Muscle of back (tissue), 13 donors: ENCODE measurements around the gene FYB1. TPM values are rescaled to one million over a fixed set of nuclear protein-coding genes. Genes with fewer than 3 reads are reported as not detected.
"Not testable (repeated sequence)": the region's sequence is repeated elsewhere in the genome, so short reads cannot be mapped to it uniquely, and the experiment has no call there.

Experiments
- DNase-seq, 3 donors: peaks; one replicate each; pipeline versions ENCODE4 v3.0.0 to v3.0.0-alpha.2; 2013
- long read RNA-seq, 9 donors: transcript quantifications; one replicate each; lab custom pipeline, GENCODE V29; 2026
- polyA plus RNA-seq, 10 donors: library from polyadenylated mRNA; unstranded; fragments of 120-200 nt; gene quantifications; one replicate each; pipeline ENCODE4 v1.2.1, GENCODE V29; 2013; ENCODE audit not compliant: insufficient read length in 10 of 10

FYB1 gene, protein sequence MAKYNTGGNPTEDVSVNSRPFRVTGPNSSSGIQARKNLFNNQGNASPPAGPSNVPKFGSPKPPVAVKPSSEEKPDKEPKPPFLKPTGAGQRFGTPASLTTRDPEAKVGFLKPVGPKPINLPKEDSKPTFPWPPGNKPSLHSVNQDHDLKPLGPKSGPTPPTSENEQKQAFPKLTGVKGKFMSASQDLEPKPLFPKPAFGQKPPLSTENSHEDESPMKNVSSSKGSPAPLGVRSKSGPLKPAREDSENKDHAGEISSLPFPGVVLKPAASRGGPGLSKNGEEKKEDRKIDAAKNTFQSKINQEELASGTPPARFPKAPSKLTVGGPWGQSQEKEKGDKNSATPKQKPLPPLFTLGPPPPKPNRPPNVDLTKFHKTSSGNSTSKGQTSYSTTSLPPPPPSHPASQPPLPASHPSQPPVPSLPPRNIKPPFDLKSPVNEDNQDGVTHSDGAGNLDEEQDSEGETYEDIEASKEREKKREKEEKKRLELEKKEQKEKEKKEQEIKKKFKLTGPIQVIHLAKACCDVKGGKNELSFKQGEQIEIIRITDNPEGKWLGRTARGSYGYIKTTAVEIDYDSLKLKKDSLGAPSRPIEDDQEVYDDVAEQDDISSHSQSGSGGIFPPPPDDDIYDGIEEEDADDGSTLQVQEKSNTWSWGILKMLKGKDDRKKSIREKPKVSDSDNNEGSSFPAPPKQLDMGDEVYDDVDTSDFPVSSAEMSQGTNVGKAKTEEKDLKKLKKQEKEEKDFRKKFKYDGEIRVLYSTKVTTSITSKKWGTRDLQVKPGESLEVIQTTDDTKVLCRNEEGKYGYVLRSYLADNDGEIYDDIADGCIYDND
- 10 to 100 TPM in 1 of 10 donors, 1 to 10 TPM in 9; 1.9 to 17.6 (median 2.8) TPM for polyA plus RNA-seq
- long read RNA-seq, donor 1, result 0 reads
- long read RNA-seq, donor 2, result 0 reads
- long read RNA-seq, donor 3, result 0 reads
- long read RNA-seq, donor 4, result 0 reads
- long read RNA-seq, donor 5, partial matches to known transcripts, result 0 of 1 reads
- long read RNA-seq, donor 5, other reads (novel, unspliced or antisense), result 0 of 1 reads
- long read RNA-seq, donor 6, partial matches to known transcripts, result 0 of 1 reads
- long read RNA-seq, donor 6, other reads (novel, unspliced or antisense), result 0 of 1 reads
- long read RNA-seq, donor 7, partial matches to known transcripts, result 0 of 1 reads
- long read RNA-seq, donor 7, other reads (novel, unspliced or antisense), result 0 of 1 reads
- long read RNA-seq, donor 8, result 0 reads
- long read RNA-seq, donor 9, result 0 reads

DNA sequence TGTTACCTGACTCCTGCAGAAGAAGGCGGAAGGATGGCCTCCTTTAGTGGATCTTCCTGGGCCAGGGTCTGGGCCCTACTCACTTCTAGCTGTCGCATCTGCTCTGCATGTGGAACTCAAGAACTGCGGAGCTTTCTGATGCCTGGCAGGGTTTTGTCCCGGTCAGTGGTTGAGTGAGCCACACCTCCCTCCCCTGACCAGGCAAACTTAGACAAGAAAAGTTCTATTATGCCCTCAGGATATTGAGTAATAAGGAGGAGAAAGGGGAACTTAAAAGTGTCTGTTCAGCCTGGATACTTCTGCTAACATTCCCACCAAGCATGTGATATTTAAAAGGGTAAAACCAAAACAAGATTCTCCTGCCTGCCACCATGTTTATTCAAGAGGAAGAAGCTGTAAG lies at the start of gene FYB1:
FYB1 (minus strand) TSS at position 127 of the 400 bp plus-strand sequence. CDS start 16,603 bp downstream, outside the sequence.
- DNase-seq, result no peak

DNA sequence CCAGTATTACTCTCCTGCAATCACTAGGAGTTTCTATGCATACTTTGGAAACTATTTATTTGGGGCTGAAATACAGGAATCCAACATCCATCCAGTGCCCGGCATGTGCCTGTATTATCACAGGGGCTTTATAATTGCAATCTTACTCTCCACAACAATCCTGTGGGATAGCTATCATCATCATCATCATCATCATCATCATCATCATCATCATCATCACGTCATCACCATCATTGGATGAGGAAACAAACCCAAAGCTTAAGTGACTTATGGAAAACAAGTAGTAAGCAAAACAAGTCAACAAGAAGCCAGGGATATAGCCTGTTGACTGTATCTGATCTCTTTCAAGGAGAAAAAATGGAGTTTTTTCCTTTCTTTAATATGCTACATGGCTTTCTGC lies 47.8 kb upstream of the FYB1 start:
- no peak for DNase-seq

DNA sequence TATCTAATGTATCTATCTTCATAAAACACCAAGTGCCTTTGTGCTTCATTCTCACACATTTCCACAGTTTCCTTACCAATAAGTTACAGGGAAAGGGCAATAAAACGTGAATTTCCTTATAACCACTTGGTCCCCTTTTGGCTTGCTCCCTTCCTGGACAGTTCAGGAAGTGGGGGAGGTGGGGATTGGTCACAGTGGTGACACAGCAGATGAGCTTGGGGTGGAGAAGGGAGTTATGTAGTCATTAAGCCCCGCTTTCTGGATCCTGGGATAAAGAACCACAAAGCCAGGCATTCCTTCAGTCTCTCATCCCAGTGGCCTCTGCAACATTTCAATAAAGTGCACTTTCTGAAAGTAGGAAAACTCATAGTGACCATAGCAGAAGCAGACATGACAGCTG lies 47.1 kb upstream of the FYB1 start:
- no peak for DNase-seq

DNA sequence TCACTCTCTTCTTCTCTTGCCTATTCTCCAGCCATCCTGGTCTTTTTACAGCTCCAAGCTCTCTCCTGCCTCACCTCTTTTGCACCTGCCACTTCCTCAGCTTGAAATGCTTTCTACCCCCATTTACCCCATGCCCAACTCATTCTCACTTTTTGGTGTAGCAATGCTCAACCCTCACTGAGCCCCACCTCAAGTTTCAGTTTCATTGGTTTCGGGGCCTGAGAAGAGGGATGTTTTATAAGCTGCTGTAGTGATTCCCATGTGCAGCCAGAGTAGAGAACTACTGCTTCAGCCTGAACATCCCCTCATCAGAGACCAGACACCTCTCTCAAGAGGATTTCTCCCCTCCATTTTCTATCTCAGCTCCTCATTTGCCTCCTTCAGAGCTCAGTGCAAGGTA lies 45.2 kb upstream of the FYB1 start:
- no peak for DNase-seq

DNA sequence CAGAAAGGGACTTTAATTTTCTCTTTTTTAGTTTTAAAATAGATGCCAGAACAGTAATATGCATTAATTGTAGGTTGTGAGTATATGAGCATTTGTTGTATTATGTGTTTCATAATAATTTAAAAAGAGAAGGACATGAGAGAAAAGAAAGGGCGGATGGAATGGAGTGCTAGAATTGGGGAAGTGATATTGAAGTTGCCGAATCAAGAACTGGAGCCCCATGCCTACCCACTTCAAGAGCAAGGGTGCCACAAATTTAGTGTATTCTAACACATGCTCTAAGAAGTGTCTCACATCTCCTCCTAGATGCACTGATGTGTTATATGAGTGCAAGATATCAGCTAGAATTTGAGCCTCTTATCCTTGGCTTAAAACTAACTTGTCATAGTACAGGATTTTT lies 43.6 kb upstream of the FYB1 start:
- DNase-seq, result no peak

DNA sequence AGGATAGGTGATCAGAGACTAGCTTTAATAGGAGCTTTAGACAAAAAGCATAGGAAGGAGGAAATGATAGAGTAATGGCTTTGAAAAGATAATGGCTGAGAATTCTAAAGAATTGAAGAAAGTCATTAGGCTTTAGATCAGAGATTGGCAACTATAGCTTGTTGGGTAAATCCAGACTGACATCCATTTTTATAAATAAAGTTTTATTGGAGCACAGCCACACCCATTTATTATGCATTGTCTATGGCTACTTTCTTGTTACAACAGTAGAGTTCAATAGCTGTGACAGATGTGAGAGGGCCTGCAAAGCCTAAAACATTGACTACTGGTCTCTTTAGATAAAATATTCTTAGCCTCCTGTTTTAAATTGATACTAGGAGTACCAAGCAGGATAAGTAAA lies 40.7 kb upstream of the FYB1 start:
- no peak for DNase-seq

DNA sequence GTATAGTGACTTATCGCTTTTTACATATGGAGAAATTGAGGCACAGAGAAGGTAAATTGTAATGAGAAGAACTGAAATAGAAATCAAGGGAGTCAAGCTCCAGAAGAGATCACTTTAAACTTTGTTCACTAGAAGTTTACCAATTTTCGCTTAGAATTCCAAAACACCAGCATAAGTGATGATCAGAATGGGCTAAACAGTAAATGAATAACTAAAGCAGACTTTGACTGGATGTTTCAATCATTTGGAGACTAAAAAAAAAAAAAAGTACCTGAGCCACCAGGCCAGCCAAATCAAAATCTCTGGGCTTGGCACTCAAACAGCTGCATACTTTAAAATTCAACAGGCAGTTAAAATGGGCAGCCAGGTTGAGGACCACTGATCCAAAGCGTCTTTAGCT lies 38.2 kb upstream of the FYB1 start:
- DNase-seq, result no peak

DNA sequence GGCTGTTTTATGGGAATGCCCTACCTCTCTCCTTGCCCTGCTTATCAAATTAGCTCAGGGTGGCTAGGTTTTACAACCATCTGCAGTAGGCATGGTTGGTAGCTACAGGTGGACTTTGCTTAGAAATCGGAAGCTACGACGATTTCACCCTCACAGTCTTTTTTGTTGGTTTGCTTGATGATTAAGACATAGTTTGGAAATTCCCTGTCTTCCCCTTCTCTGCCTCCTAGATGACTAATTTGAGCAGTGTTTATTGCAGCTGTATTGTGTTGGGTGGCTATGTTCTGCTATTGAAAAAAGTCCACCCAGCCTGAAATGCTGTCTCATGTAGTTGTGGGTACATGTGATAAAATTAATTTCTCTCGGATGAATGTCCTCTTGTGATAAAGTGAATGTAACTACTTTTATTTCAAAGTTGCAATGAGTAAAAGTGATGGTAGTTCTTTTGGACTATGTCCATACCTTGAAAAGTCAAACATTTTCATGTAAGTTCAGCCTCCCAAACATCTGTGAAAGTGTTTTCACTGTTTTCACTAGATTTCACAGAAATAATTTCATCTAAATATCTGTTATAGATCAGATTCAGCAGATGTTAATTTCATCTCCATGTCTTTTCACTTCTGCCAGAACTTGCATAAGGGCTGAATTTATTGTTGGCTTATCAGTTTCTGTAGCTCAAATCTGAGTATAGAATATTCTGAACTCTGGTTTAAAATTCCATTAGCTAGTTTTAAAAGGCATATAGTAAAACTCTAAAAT lies 37.3 kb upstream of the FYB1 start:
- DNase-seq, result peak; percentile 16 to 52 (median 25)

DNA sequence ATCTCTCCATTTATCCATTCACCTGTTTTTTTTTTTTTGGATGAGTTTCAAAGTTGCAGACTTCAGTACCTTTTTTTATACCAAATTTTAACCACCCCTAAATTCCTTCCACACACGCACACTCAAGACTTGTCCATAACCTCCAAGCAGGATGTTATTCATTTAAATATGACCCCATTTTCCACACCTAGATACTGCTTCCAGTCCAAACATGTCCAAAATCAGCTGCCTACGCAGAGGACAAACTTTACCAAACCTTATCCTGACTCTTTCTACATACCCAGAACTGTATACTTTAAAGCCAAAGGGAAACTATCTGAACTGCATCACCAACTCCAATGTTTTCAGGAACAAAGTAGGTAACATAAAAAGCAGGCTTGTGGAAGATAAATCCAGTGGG lies 36.0 kb upstream of the FYB1 start:
- no peak for DNase-seq

DNA sequence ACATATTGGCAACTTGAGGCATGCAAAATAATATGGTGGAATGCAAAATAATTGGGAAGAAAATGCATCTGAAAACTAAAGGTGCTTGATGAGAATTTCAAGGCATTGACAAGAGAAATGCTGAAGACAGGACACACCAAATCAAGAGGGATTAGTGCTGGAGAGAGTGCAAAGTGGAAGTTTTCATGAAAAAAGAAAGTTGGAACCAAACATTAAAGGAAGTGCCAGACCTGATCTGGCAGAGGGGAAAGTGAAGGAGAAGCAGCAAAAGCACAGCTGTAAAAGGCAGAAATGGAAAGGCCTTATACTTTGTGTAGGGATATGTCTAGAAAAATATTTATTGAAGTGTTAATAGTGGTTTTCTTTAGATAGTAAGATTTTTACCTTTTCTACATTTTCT lies 35.3 kb upstream of the FYB1 start:
- peak; percentile 19 to 54 (median 45) for DNase-seq

DNA sequence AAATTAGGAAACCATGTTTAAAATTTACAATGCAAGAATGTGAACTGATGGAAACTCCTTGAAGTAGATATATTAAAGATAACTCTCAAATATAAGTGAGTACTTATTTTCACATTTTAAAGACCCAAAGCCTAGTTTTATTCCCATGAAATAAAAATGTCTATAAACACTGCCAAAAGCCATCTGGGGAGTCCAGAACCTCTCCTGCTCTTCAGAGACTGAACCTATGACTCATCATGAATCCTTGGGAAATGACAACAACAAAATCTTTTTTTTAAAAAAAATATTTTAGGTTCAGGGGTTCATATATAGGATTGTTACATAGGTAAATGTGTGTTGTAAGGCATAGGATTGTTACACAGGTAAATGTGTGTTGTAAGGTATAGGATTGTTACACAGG lies 33.8 kb upstream of the FYB1 start:
- no peak for DNase-seq

DNA sequence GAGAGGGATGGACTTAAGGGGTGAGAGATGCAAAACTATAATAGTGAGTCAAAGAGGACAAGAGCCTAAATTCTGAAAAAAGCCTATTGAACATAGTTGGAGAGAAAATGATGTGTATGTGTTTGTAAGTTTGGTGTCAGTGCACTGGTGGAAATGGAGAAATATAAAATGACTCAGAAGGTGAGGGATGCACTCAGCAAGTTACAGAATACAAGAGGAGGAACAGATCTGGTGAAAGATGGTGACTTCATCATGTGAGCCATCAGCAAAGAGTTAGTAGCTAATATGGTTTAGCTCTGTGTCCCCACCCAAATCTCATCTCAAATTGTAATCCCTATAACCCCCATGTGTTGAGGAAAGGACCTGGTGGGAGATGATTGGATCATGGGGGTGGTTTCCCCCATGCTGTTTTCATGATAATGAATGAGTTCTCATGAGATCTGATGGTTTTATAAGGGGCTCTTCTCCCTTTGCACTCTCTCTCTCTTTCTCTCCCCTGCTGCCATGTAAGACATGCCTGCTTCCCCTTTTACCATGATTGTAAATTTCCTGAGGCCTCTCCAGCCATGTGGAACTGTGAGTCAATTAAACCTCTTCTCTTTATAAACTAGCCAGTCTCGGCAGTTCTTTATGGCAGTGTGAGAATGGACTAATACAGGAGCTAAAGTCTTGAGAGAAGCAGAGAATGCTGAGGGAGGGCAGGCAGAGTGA lies 30.4 kb upstream of the FYB1 start:
- DNase-seq, result no peak

DNA sequence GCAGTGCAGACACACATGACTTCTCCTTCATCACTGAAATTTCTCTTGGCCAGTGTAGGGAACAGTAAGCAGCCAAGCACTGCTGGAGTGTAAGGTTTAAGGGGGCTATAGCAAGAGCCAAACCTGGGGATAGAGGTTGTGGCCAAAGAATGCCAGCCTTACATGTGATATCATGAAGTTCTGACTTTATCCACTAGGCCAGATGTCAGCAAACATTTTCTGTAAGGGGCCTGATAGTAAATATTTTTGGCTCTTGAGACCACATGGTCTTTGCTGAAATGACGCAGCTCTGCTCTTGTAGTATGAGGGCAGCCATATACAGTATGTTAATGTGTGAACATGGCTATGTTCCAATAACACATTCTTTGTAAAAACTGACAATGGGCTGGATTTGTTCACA lies 29.7 kb upstream of the FYB1 start:
- no peak for DNase-seq

DNA sequence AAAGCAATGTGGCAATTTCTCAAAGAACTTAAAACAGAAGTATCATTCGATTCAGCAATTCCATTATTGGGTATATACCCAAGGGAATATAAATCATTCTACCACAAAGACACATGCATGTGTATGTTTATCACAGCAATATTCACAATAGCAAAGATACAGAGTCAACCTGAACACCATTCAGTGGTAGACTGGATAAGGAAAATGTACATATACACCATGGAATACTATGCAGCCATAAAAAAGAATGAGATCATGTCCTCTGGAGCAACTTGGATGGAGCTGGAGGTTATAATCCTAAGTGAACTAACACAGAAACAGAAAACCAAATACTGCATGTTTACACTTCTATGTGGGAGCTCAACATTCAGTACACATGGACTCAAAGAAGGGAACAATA lies 21.4 kb upstream of the FYB1 start:
- DNase-seq, result no peak

DNA sequence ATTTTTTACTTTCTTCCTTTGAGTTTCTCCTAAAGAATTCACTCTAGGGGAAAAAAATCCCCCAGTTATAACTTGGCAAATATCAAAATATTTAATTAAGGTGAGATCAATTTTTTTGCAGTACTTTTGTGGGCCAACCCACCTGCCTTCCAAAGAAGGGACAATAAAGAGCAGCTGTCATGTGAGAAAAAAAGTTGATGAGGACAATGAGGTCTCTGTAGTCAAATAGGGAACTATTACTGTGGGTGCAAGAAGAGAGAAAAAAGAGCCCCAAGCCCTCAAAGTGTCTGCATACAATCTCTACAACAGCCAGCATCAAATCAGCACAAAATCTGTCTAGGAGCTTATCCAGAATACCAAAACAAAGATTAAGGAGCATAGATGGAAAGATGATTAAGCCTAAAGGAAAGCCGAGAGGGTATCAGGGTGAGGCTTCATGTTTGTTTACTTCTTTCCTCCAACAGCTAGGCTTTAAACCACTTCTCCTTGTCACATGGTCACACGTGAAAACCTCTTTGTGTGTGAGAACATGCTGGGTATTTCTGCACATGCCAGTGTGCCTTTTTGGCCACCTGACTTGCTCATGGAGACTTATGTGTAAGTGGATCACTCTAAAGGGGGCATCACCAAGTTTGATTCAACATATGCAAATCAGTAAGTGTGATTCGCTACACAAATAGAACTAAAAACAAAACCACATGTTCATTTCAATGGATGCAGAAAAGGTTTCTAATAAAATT lies 19.2 kb upstream of the FYB1 start:
- no peak for DNase-seq

DNA sequence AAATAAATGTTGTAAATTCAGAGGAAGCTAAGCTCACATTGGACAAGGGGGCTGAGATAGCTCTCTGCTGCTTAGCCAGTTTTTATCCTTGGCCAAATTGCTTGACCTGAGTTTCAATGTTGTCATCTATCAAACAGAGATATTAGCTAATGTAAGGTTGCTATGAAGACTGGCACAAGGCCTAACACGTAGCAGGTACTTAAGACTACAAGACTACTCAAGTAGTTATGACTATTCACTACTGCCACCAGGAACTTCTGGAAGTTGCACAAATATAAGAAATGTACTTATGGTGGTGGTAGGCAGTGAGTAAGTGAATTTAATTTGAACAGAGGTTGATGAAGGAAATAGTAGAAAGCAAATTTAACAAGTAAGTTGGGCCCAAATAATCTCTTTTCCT lies 17.4 kb upstream of the FYB1 start:
- DNase-seq, result no peak

DNA sequence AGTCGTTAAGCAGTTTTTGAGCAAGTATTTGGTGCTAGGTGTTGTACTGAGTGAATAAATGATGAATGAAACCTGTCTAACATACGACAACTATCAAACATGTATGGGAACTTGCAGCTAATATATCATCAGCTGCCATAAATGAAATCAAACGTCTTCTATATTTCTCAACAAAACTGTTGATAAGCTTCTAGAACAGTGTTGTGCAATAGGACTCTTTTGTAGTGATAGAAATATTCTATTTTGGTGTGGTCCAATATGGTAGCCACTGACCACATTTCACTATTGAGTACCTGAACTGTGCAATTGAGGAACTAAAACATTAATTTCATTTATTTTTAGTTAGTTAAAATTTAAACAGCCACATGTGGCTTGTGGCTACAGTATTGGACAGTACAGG lies 16.3 kb upstream of the FYB1 start:
- no peak for DNase-seq

DNA sequence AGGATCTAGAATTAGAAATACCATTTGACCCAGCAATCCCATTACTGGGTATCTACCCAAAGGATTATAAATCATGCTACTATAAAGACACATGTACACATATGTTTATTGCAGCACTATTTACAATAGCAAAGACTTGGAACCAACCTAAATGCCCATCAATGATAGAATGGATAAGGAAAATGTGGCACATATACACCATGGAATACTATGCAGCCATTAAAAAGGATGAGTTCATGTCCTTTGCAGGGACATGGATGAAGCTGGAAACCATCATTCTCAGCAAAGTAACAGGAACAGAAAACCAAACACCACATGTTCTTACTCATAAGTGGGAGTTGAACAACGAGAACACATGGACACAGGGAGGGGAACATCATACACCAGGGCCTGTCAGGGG lies 15.1 kb upstream of the FYB1 start:
- not testable (repeated sequence) for DNase-seq

DNA sequence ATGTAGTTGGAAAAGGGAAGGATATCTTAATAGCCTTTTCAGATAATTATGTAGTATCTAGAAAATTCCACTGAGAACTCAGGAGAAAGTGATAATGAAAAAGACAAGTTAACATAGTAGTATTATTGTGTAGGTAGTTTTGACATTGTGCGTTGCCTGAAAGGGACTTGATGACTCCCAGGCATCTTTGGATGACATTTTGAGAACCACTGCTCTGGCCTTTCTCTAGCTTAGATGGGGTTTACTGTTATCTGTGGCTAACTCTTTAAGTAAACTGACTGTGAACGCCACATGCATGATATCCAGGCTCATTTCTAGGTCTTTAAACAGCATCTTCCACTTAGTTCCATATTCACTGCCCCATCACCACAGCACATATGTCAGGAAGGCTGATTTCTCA lies 14.4 kb upstream of the FYB1 start:
- no peak for DNase-seq
